DMS53 (cell line): ENCODE measurements around the gene CMBL.
"Not testable (repeated sequence)": the region's sequence is repeated elsewhere in the genome, so short reads cannot be mapped to it uniquely, and the experiment has no call there.

Experiments used
- DNase-seq: peaks from one replicate; lab custom pipeline; 2025; lab: John Stamatoyannopoulos, UW

CMBL gene

DNA sequence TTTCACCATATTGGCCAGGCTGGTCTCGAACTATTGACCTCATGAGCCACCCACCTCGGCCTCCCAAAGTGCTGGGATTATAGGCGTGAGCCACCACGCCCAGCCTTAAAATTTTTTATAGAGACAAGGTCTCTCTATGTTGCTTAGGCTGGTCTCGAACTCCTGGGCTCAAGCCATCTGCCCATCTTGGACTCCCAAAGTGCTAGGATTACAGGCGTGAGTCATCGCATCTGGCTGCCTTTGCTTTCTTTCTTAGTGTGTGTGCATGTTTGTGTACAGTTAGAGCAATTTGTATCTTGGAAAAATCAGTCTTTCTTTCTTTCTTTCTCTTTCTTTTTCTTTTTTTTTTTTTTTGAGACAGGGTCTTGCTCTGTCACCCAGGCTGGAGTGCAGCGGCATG, 22.3 kb downstream of the CMBL start:
- not testable (repeated sequence) for DNase-seq

DNA sequence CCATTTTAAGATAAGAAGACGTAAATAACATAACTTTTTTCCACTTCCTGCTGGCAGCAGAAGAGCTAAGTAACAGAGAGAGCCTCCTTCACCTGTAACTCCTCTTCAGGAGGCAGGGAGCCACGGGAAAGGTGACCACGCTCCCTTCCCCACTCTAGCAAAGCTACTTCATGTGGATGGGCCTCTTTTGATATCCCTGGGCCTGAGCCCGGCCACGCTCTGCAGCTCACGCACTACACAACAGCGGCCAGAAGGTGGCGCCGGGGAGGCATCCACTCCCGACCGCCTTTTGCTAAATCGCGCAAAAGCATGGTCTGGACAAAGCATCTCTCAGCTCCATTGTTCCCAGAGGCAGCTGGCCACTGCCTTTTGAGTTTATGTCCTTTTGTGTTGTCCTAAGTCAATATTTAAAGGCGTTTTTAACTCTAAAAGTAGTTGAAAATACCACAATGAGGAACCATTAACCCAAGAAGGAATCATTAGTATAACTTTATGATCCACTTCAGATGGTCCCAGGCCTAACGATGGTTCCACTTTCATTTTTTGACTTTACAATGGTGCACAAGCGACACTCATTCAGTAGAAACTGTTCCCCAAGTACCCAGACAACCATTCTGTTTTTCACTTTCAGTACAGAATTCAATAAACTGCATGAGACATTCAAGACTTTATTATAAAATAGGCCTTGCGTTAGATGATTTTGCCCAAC, 23.6 kb downstream of the CMBL start:
- DNase-seq: peak; percentile 96

DNA sequence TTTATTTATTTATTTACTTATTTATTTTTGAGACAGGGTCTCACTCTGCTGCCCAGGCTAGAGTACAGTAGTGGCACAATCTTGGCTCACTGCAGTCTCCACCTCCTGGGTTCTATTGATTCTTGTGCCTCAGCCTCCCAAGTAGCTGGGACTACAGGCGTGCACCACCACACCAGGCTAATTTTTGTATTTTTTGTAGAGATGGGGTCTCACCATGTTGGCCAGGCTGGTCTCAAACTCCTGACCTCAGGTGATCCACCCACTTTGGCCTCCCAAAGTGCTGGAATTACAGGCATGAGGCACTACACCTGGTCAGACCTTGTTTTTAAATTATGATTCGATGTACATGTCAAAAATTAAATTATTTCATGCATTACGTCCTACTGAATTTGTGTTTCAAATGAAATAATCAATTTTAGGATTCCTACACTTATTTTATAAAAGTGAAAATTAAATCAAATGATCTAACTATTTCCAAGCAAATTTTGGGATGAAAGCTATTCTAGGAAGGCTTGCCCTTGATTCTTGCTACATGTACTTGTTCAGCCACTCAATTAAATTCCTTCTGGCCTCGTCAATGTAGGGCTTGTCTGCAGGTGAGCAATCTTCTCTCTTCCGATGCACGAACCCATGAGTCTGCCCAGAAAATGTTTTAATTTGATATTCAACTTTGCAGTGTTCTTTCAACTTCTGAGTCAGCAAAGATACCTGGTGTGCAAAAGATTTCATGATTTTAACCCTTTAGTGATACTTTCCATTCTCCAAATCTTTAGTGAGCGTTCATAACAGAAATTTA, 27.6 kb downstream of the CMBL start:
- no peak for DNase-seq

DNA sequence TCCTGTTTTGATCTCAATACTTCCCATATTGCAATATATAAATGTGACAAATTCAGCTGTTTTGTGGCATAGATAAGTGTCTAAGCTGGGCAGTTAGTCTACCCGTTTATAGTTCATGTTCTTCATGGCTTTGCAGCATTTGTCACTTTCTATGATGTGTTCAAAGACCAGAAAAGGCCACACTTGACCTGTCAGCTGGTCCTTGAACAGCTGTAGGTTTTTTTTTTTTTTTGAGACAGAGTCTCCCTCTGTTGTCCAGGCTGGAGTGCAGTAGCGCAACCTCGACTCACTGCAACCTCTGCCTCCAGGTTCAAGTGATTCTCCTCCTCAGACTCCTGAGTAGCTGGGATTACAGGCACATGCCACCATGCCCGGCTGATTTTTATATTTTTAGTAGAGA, 28.4 kb downstream of the CMBL start:
- no peak for DNase-seq

DNA sequence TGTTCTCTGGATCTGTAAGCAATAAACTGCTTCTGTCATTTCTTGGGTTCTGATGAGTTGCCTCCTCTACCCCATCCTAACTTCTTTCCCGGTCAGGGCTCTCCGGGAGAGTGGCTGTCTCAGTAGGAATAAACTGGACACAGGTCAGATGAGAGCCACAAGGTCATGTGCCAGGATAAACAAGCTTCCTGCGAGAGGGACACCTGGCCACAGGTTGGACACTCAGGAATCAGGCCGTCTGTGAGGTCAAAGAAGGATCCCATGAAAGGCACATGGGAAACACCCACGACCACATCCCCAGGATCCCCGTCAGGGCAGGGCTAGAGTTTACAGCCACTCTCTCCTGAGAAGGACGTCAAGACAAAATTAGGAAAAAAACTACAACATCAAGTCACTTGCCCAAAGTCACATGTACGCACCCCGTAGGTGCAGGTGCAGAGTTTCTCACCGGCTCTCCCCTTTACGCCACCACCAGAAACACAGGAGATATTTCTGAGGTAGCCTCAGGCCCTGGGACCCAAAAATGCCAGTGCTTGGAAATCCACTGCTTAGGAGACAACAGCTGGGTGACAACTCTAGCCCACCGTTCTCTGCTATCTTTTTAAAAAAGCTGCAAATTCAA, 28.9 kb downstream of the CMBL start:
- DNase-seq: no peak

DNA sequence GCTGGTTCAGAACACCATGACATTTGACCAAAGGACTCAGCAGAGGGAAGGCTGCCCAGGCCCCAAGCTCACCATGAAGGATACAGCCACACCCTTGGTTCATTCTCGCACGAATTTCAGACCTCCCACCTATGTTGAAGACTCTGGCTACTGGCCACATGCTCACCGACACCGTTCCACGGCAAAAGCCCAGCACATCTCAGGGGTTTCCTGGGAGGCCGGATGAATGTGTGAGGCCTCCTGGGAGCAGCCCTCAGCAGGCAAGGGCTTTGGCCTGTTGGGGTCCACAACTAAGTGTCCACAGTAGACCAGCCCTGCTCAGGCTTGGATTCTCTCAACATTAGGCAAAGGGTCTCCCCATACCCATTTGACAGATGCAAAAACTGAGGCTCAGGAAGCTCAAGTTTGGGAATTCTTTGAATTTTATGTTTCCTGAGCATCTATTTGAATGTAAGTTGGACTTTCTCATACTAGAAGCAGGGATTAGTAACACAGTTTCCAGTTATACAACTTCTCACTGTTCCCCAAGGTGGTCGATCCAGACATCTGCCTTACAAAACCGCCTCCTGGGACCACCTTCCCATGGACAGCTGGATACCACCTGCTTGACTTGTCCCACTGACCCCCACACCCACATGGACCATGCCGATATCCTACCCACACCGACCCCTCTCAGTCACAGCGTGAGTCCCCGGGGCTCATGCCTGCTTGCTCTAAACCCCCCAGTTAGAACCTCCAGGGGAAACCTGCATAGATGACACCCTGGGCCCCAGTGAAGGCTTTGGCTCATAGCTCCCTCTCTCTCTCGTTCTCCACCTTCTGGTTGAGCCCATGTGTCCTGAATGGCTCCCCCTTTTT, 29.7 kb downstream of the CMBL start:
- DNase-seq: no peak

DNA sequence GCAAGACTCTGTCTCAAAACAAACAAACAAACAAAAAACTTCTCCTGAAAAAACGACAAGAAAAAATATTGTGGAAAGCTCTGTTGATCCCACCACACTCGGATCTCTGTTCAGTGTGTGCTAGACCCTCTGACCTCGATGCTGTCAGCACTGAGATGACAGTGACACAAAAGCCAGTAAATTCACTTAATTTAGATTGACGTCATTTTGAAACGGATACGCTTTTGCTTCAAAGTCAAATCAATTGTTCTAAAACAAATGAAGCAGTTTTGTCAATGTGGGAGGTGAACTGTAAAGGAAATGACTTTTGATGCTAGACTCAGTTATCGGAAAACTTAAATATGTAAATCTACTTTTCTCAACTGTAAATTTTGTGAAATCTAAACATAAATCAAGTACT, 31.0 kb downstream of the CMBL start:
- DNase-seq: no peak

DNA sequence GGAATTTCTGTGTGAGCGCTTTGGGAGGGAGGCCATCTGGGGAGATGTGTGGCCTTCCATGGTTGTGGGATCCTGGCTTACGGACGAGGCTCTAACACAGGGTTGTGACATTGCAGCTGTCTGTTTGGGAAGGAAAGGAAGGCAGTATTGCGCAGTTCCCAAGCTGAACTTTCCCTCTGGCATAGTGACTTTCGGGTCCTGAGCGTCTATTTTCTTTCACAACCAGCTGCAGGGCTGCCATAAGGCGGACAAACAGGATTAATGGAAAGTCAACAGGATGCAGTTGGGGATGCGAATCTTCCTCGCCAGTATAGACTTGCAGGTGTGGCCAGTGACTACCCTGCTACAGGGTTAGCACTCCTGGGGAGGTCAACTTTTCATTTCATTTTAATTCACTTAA, 31.7 kb downstream of the CMBL start:
- DNase-seq: no peak

DNA sequence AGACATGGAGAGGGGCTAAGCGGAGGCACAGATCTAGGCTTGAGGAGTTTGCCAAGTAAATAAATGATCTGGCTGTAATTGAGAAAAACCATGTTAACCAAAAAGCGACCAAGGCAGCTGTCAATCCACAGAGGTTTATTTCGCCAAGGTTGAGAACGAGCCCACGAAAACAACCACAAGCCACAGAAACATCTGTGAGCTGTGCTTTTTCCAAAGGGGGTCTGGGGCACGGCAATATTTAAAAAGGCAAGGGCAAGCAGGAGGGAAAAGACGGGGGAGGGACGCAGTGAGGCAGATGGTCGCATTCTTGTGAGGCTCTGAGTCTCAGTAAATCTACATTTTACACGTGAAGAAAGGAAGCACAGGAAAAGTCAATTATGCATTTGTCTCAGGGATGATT, 32.2 kb downstream of the CMBL start:
- no peak for DNase-seq

DNA sequence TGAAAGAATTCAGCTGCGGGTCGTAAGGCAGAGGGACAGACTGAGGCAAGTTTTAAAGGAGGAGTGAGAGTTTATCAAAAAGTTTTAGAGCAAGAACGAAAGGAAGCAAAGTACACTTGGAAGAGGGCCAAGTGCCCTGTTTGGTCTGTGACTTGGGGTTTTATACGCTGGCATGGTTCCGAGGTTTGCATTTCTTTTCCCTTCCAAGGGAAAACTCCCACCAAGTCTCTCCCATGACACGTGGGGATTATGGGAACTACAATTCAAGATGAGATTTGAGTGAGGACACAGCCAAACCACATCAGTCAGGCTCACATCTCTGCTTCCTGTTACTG, 34.9 kb downstream of the CMBL start:
- not testable (repeated sequence) for DNase-seq

DNA sequence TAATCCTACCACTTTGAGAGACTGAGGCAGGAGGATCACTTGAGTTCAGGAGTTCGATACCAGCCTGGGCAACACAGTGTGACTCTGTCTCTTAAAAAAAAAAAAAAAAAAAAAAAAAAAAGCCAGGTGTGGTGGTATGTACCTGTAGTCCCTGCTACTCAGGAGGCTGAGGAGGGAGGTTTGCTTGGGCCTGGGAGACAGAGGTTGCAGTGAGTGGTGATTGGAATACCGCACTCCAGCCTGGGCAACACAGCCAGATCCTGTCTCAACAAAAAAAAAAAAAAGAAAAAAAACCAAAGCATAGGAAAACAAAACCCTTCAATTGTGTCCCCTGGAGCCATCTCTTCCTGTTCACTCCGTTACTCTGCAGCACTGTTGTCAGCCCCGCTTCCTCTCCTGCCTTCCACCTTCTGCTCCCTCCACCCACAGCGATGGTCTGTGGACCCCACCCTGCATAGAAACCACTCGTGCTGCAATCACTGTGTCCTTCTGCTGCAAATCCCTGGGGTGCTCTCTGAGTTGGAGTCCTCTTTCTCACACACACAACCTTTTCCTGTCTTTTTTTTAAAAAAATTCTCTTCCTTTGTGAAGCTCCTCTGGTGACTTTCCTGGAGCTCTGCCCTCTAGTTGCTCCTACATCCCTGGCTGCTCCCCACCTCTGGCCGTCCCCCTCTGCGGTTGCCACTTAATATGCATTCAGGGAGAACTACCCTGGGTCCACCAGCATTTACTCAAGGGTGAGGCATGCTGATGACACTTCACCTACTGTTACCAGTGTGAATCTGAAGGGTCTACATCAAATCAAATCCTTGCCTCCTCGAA, 35.4 kb downstream of the CMBL start:
- DNase-seq: no peak

DNA sequence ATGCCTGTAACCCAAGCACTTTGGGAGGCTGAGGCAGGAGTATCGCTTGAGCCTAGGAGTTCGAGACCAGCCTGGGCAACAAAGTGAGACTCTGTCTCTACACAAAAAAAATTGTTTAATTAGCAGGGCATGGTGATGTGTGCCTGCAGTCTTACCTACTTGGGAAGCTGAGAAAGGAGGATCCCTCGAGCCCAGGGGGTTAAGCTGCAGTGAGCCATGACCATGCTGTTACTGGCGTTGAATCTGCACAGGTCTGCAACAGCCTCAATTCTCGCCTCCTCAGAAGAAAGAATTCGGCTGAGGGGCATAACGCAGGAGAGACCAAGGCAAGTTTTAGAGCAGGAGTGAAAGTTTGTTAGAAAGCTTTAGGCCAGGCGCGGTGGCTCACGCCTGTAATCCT, 39.6 kb downstream of the CMBL start:
- DNase-seq: no peak

DNA sequence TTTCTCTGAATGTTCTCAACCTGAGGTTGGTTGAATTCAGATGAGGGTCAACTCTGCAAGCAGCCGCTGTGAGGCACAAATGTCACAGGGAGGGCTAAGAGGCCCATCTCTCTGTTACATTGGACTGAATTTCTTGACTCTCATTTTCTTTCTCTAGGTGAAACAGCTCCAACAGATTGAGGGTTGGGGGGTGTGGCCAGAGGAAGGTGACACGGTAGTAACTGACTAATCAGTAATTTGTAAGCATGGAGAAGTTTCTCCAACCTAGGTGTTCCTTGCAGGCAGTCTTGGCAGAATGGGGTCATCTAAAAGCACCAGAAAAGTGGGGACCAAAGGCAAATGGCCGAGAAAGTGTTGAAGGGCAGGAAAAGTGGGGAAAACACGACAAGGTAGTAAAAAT, 40.9 kb downstream of the CMBL start:
- DNase-seq: peak; percentile 44

DNA sequence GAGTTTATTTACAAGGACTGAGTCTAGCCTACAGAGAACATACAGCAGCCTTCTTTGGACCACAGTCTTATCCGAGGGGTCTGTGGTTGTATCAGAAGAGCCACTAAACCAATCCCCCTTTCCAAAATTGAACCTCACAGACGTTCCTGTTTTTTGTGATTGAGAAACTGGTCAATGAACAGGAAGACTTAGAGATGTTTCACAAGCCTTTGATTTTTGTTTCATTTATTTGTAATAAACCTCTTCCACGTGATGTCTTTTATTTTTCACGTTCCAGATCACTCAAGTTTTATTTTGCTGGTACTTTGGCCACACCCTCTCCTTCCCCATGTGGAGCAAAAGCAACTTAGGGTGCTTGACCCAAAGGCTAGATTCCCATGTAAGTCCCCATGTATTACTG, 41.6 kb downstream of the CMBL start:
- DNase-seq: no peak

DNA sequence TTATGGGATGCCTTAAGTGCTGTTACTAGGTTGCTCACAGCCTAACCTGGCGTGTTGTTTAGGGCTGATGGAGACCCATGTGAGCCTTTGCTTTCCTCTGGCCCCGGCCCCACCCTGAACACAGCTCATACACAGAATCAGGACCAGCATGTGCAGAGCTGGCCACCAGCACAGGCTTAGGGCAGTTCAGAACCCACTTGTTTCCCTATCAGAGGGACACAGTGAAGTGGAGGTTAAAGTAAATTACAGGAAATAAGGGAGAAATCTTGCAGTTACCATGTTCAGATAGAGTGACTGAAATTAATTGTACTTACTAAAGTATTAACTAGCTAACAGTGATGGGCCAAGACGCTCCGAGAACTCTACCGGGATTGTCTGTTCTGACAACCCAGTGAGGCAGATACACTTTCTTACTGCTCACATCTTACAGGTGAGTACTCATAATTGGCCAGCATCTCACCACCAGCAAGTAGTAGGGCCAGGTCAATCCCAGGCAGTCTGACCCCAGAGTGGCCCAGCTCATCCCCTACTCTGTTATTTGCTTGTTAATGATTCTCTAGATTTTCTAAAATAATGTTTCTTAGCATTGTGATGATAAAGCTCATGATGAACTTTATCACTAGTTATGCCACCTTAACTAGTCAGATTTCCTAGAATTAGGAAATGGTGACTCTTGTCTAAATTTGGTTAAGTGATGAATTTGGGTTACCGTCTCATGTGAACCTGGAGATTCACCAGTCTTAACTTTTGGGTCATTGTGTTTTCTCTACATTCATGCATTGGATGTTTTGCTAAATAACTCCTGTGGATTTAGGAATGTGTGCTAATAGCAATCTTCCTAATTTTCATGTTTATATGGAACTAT, 42.2 kb downstream of the CMBL start:
- DNase-seq: no peak

DNA sequence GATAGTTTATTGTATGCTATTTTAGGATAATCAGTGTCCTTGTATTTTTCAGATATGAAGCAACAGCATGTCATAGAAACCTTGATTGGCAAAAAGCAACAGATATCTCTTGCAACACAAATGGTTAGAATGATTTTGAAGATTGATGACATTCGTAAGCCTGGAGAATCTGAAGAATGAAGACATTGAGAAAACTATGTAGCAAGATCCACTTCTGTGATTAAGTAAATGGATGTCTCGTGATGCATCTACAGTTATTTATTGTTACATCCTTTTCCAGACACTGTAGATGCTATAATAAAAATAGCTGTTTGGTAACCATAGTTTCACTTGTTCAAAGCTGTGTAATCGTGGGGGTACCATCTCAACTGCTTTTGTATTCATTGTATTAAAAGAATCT, 43.1 kb downstream of the CMBL start:
- DNase-seq: no peak

DNA sequence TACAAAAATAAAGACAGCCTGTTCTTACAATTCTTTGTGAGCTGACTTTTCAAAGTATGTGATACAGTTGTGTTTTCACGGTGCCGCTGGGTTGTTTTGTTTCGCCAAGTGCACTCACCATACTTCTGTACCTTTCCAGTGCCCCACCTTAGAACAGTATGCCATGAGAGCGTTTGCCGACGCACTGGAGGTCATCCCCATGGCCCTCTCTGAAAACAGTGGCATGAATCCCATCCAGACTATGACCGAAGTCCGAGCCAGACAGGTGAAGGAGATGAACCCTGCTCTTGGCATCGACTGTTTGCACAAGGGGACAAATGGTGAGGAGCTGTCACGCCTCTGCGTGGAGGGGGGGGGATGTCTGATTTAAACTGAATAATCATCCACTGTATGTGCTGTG, 44.7 kb downstream of the CMBL start:
- DNase-seq: no peak

DNA sequence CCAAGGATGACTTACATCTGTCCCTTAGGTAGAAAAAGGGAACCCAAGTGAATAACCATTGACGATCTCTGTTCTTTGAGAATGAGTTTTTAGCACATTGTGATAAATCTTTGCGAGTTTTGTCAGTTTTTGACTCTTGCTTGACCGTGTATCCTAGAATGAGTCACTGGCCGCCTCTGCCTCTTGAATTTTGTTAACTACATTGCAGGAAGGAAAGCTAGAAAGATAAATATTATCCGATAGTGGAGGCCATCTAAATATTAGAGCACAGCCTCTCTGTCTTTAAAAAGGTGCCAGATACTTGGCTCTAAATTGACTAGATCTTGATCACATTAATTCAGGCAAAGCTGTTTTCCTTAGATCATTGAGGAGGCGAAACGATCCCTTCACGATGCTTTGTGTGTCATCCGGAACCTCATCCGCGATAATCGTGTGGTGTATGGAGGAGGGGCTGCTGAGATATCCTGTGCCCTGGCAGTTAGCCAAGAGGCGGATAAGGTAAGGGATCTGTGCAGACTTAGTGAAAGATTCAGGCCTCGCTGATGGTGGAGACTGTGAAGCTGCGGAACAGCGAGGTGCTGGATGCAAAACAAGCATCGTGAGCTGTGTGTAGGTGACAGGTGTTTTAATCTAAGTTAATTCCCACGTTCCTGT, 45.5 kb downstream of the CMBL start:
- peak; percentile 21 for DNase-seq

DNA sequence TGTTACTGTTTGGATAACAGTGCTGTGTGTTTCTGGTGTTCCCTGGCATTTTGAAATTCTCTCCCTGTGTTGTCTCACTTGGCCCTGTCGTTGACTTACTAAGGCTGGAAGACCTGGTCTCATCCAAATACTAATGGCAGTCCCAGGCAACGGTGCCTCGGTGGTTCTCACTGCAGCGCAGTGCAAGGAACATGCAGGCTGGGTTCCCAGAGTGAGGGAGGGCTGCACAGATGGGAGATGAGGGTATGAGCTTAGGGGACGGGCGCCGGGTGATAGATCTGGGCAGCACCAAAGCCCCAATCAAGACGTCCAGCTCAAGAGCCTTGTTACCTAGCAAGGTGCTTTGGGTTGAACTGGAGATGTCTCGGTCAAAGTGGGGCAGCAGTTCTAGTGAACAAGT, 46.6 kb downstream of the CMBL start:
- DNase-seq: no peak

DNA sequence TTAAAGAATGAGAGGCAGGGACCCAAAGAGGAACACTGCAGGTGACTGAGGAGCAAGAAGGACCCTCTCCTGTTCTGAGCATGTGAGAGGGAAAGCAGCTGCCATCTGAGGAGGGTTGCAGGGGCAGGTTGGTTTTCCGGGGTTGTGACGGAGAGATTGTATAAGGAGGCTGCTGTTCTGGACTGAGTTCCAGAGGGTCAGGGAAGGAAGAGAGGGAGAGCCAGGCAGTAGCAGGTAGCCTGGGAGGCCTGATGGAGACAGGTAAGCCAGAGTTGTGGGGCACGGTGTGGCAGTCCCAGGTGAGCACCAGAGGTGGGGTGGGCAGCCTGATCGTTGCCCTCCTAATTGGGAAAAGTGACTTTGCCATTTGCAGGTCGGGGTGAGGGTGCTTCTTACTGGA, 47.8 kb downstream of the CMBL start:
- no peak for DNase-seq
